GM21515 (cell line): ENCODE measurements around the gene EIF4E2.

Source experiments
- ATAC-seq: cut with Tn5 transposase; IDR thresholded peaks from one replicate; pipeline ENCODE4 v1.9.1; 2021; ENCODE audit not compliant: unreplicated experiment

The EIF4E2 gene, protein sequence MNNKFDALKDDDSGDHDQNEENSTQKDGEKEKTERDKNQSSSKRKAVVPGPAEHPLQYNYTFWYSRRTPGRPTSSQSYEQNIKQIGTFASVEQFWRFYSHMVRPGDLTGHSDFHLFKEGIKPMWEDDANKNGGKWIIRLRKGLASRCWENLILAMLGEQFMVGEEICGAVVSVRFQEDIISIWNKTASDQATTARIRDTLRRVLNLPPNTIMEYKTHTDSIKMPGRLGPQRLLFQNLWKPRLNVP

GRCh38 chr2:232550354-232551249 is at the start of gene EIF4E2, which contains the start of gene TIGD1:
Gene EIF4E2, plus strand, starts transcription at chr2:232550689. Its CDS starts 36 bp downstream, at chr2:232550725.
Gene TIGD1, minus strand, starts transcription at chr2:232550557. Its CDS starts 675 bp downstream, at chr2:232549882.
- peak; percentile 92 for ATAC-seq

DNA sequence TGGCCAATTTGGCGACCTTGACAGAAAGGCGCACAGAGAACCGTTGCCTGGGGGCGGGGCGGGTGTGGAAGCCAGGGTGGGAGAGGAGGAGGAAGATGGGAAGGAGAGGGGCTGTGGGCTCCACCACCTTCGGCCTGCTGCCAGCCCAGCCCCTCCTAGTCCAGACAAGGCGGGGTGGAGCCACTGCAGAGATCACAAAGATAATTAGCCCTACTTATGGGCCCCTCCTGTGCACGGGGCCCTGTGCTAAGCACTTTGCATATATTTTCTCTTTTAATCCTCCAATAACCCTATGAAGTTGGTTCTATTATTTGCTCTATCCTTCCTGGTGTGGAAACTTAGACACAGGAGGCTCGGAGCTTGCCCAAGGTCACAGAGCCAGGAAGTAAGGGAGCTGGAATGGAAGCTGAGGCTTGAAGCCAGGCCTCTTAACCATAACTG is 49.1 kb upstream of the EIF4E2 start:
- ATAC-seq, result no peak

DNA sequence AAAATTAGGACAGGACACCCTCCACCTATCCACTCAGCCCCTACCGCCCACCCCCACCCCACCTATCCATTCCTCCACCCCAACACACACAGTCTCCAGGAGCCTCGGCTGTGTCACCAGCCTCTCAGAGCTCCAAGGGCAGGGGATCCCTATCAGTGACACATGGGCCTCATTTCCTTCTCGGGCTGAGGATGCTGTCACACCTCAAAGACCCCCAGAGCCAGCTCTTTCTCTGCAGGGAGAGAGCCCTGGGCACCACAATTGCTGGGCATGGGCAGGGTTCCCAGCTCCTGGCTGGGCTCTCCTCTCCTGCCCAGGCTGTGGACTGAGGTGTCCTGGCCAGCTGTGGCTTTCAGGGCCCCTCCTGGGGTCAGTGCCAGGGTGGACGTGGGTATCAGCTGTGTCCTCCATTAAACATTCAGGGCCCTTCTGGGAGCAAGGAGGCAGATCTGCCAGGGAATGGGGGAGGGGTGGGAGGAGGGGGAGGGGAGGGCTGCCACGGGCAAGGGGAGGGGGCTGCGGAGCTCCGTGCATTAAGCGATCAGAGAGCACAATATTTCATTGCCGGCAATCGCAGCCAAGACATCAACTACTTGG is 48.6 kb upstream of the EIF4E2 start:
- no peak for ATAC-seq

DNA sequence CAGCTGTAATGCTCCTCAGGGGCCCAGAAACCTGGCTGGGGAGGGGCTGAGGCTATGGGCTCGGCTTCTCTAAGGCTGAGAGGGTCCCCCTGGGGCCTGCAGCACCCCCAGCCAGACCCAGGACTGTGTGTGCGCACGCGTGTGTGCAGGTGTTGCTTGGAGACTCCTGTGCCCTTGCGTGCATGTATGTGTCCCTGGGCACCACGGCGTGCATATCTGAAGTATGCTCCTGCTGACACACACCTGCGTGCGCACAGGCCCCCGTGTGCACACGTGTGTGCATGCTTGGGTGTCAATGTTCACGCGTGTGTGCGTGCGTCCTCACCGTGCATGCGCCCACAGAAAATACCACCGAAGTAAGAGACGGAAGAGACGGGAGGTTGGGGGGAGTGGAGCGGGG is 48.0 kb upstream of the EIF4E2 start:
- no peak for ATAC-seq

- no peak for ATAC-seq
These were observed 47.3 kb upstream of the EIF4E2 start for GRCh38 chr2:232502911-232503808.

- ATAC-seq, result no peak
These were observed 46.6 kb upstream of the EIF4E2 start for GRCh38 chr2:232503809-232504323.

- ATAC-seq, result no peak
These were observed 46.1 kb upstream of the EIF4E2 start for GRCh38 chr2:232504438-232504837.

GRCh38 chr2:232505856-232506255 is 44.6 kb upstream of the EIF4E2 start:
- no peak for ATAC-seq

- ATAC-seq, result no peak
These were observed 43.8 kb upstream of the EIF4E2 start for GRCh38 chr2:232506709-232507108.

GRCh38 chr2:232508251-232508650 is 42.2 kb upstream of the EIF4E2 start:
- no peak for ATAC-seq

- no peak for ATAC-seq
These were observed 39.1 kb upstream of the EIF4E2 start for GRCh38 chr2:232511336-232511890.

DNA sequence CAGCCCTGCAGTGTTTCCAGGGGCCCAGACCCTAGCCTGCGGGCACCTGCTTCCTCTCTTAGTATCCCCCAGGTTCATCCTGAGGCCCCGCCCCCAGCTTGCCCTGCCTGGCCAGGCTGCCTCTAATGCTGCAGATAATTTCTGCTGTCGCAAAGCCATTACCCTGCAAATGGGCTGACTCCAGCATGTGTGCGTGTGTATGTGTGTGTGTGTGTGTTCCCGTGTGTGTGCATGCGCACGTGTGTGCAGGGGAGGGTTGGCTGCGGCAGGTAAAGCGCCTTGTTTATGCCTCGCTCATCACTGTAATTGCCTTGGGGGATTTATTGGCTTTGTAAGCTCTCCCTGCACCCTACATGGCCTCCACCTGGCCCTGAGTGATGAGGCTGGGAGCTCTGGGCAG is 37.9 kb upstream of the EIF4E2 start:
- ATAC-seq, result no peak

DNA sequence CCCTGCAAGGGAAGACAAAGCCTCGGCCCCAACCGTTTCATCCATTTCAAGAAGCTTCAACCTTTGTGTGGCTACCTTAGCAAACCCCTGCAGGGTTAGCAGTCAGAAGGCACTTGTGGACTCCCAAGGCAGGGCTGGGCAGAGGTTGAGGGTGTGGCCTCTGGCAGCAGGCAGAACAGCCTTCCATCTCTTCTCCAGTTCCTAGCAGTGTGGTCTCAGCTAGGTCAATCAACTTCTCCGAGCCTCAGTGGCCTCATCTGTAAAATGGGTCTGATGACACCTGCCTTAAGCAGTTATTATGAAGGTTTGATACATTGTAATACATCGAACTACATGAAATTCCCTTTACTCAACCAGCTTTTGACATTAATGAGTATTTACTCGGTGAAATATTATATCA is 37.1 kb upstream of the EIF4E2 start:
- no peak for ATAC-seq

GRCh38 chr2:232515639-232516038 is 34.9 kb upstream of the EIF4E2 start:
- no peak for ATAC-seq

- ATAC-seq, result no peak
These were observed 33.9 kb upstream of the EIF4E2 start for GRCh38 chr2:232516551-232516950.

DNA sequence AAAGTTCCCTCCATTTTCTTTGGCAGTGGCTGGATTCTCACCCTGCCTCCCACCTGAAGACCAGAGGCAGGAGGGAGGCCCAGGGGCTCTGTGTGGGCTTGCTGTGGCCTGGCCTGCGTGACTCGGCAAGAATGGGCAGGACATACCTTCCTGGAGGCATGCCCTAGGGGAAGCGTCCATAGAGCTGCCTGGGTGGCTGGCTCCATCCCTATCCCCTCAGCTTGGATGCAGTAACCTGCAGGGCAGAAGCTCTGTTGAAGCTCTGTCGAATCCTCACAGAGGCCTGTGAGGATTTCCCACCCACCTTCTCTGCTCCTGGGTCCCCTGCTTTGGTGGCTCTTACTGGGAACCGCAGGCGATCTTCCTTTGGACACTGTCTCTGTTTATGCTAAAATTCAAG is 31.6 kb upstream of the EIF4E2 start:
- ATAC-seq, result no peak

DNA sequence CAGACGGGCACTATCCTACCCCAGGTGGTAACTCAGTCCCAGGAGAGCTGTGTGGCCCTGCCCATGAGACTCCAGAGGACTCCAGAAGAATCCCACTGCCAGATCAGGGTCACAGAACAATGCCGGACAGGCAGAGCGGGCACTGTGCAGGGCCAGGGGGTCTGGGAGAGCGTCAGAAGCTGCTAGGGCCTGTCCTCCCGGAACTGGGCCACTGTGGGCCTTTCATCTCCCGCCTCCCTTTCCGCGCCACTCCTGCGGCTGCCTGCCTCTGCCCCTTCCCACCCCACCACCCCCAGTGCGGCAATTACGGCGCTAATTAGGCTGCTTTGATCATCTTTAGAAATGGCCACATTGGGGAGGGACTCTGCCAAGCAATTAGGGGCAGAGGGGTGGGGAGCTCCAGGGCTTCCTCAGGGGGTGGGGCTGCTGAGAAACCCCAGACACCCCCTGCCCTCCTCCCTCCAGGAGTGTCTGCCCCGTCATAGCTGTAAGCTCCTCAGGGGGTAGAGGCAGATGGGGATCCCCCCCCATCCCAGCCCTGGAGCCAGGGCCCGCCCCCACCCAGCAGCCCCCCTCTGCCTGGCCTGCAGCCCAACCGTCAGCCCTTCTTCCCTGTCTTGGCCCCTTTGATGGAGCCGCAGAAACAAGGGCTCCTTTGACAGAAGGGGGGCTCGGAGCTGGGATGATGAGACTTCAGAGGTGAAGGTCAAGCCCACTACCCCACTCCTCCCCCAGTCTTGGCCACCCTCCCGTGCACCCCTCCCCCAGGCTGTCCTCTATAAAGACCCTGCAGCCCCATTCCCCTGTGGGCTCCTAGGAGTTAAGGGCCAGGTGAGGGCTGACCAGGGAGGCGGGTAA is 30.7 kb upstream of the EIF4E2 start, which contains the start of gene PRSS56:
TSS of gene PRSS56 (plus strand) at position 808 of the 858 bp plus-strand sequence. CDS start 211 bp downstream, outside the sequence.
- no peak for ATAC-seq

DNA sequence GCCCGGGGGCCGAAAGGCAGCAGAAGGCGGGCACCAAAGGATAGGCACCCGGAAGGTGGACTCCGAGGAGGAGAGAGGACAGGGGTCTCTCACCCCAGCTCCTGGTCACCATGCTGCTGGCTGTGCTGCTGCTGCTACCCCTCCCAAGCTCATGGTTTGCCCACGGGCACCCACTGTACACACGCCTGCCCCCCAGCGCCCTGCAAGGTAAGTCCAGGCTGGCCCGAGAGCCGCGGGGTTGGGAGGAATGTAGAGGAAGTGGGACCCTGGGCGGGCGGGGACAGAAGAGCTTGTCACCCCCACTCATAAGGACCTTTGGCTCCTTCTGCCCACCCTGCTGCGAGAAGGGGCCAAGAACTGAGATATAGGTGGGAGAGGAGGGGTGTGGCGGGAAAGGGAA is 30.0 kb upstream of the EIF4E2 start:
- ATAC-seq, result no peak

GRCh38 chr2:232521098-232521497 is 29.4 kb upstream of the EIF4E2 start:
- ATAC-seq, result no peak
